K562 (cell line): ENCODE results near the gene RANGAP1. TPM values are rescaled to one million over a fixed set of nuclear protein-coding genes. Genes with fewer than 3 reads are reported as not detected.
A peak's percentile ranks its signal among the peaks of the same experiment; 100 is the strongest.

Source experiments
- ATAC-seq: fragments of 200-7000 bp; cut with Tn5 transposase; 3 replicates; pipeline ENCODE4 v1.9.1; 2020; ENCODE audit warnings: moderate library complexity
- Bru-seq: library from RNA; stranded (reverse); fragments of 400-500 nt; gene quantifications from one replicate; lab custom pipeline; 2021; lab: Mats Ljungman, UMichigan
- BruChase-seq, 2 experiments: library from RNA; stranded (reverse); fragments of 400-500 nt; gene quantifications; one replicate each; lab custom pipeline; 2021; lab: Mats Ljungman, UMichigan
- BruUV-seq: library from RNA; stranded (reverse); fragments of 400-500 nt; replicated peaks from 2 replicates; lab custom pipeline; 2021; lab: Mats Ljungman, UMichigan
- CTCF ChIA-PET: fragments of 300-600 bp; formaldehyde crosslinking; extraction: SDS; loops from one replicate; lab custom pipeline; 2021; ENCODE audit warnings: low intra/inter-chr PET ratio; lab: Yijun Ruan, JAX
- POLR2A ChIA-PET: fragments of 300-600, 350-650 bp; sonication (Branson Sonifier 250); formaldehyde crosslinking; extraction: SDS; loops from one replicate; lab custom pipeline; 2021; ENCODE audit warnings: antibody characterized with exemption, inconsistent platforms; lab: Yijun Ruan, JAX
- DNase-seq, 4 experiments: peaks; one replicate each; pipeline versions ENCODE4 v3.0.0 to v3.0.0-alpha.2; 2011 to 2018; ENCODE audit warnings: low spot score in 3 of 4, mixed read lengths in 3 of 4; ENCODE audit errors: extremely low read depth in 1 of 4
- FAIRE-seq: peaks from 2 replicates; lab custom pipeline; 2011; peaks lifted over from hg19 to GRCh38; lab: Jason Lieb, UNC
- H2AFZ ChIP-seq: 2 replicates; pipeline ENCODE4 v1.6.0; 2011; ENCODE audit warnings: low read depth, low read length, control low read depth, inconsistent platforms
- H3K27ac ChIP-seq: fragments of 200-600 bp; 3 replicates; pipeline ENCODE4 v1.8.0; 2011; ENCODE audit warnings: low read depth, mild to moderate bottlenecking, control low read depth, inconsistent platforms, low read length, moderate library complexity, mixed read lengths; ENCODE audit errors: extremely low read depth
- H3K27me3 ChIP-seq, 2 experiments: fragments of 300-600 bp in 1 of 2; 2 replicates in 1 of 2; 3 replicates in 1 of 2; pipeline versions ENCODE4 v1.6.0 to v1.8.0; 2011; ENCODE audit warnings: inconsistent platforms in 2 of 2, low read length in 2 of 2, mild to moderate bottlenecking in 1 of 2, mixed read lengths in 1 of 2, moderate library complexity in 1 of 2; ENCODE audit not compliant: control insufficient read depth in 2 of 2, insufficient read depth in 2 of 2
- H3K36me3 ChIP-seq: fragments of 300-600 bp; 3 replicates; pipeline ENCODE4 v1.8.0; 2011; ENCODE audit warnings: mild to moderate bottlenecking, low read length, inconsistent platforms; ENCODE audit not compliant: control insufficient read depth, insufficient read depth
- H3K4me1 ChIP-seq, 2 experiments: fragments of 200-600 bp in 1 of 2; replicated peaks in 1 of 2; 2 replicates in 1 of 2; 3 replicates in 1 of 2; pipeline versions ENCODE4 v1.5.1 to v1.8.0; 2011; ENCODE audit warnings: inconsistent platforms in 2 of 2, low read length in 2 of 2, mild to moderate bottlenecking in 1 of 2, mixed read lengths in 1 of 2, moderate library complexity in 1 of 2; ENCODE audit not compliant: control insufficient read depth in 2 of 2, insufficient read depth in 2 of 2
- H3K4me2 ChIP-seq: 2 replicates; pipeline ENCODE4 v1.6.1; 2011; ENCODE audit warnings: low read length, control low read depth, inconsistent platforms, mixed read lengths; ENCODE audit not compliant: insufficient read depth
- H3K4me3 ChIP-seq: fragments of 200-600 bp; sonication (generic), shearing (Covaris generic); 2 replicates; pipeline ENCODE4 v1.5.1; 2016; ENCODE audit warnings: control low read depth, inconsistent platforms
- H3K79me2 ChIP-seq: fragments of 200-600 bp; 3 replicates; pipeline ENCODE4 v1.8.0; 2011; ENCODE audit warnings: low read length, inconsistent platforms; ENCODE audit not compliant: control insufficient read depth, insufficient read depth
- H3K9ac ChIP-seq, 2 experiments: 2 replicates each; pipeline versions ENCODE4 v1.6.0 to v1.6.1; 2011; ENCODE audit warnings: low read depth in 2 of 2, low read length in 2 of 2, control low read depth in 1 of 2, inconsistent platforms in 1 of 2, mild to moderate bottlenecking in 1 of 2, mixed read lengths in 1 of 2; ENCODE audit not compliant: insufficient read depth in 1 of 2
- H3K9me1 ChIP-seq: one replicate; pipeline ENCODE4 v1.6.0; 2011; ENCODE audit warnings: inconsistent platforms, mild to moderate bottlenecking, low read length, moderate library complexity; ENCODE audit not compliant: control insufficient read depth, insufficient read depth
- H3K9me3 ChIP-seq: replicated peaks from 2 replicates; pipeline ENCODE4 v1.5.1; 2011; ENCODE audit warnings: low read depth, low read length, inconsistent platforms; ENCODE audit not compliant: control insufficient read depth, insufficient read depth
- H4K20me1 ChIP-seq: replicated peaks from 2 replicates; pipeline ENCODE4 v1.6.1; 2011; ENCODE audit warnings: low read length, inconsistent platforms, mixed read lengths; ENCODE audit not compliant: control insufficient read depth, insufficient read depth
- CREM ChIP-seq: IDR thresholded peaks from 2 replicates; pipeline ENCODE4 v1.6.1; 2014; ENCODE audit warnings: antibody characterized with exemption, low read depth
- KLF6 ChIP-seq: fragments of 250-450 bp; sonication (Bioruptor Pico); IDR thresholded peaks from 2 replicates; pipeline ENCODE4 v1.4.0; 2020; ENCODE audit warnings: mild to moderate bottlenecking, moderate library complexity, borderline replicate concordance
- L3MBTL2 ChIP-seq: fragments of 450-650 bp; IDR thresholded peaks from 2 replicates; pipeline ENCODE4 v1.6.1; 2016; ENCODE audit warnings: mild to moderate bottlenecking, moderate library complexity
- MAFF ChIP-seq: IDR thresholded peaks from 2 replicates; pipeline ENCODE4 v1.6.1; 2012; ENCODE audit warnings: low read length, improper control_type of control experiment
- MNT ChIP-seq, 2 experiments: fragments of 450-650 bp; conservative IDR thresholded peaks; 2 replicates each; pipeline ENCODE4 v1.6.1; 2017; ENCODE audit warnings: mild to moderate bottlenecking in 2 of 2, moderate library complexity in 2 of 2
- PRDM10 ChIP-seq: fragments of 450-650 bp; IDR thresholded peaks from 2 replicates; pipeline ENCODE4 v1.6.1; 2018; ENCODE audit not compliant: partially characterized antibody
- WGBS: fragments of 100-300 bp; shearing (Covaris generic); methylation state at CpG from one replicate; pipeline ENCODE4 v1.1.6; 2016; ENCODE audit warnings: low coverage, mixed read lengths; ENCODE audit not compliant: insufficient coverage; ENCODE audit errors: missing lambda C conversion rate; 5-methylcytosine and 5-hydroxymethylcytosine counted together
- in situ Hi-C: fragments of 300-500 bp; cut with MboI; formaldehyde crosslinking; loops from 4 replicates; pipeline ENCODE4 v1.15.0; 2018; ENCODE audit warnings: inconsistent platforms, mixed read lengths
- intact Hi-C: fragments of 100-400 bp; cut with micrococcal nuclease; formaldehyde crosslinking; loops from 2 replicates; pipeline ENCODE4 v1.14.2; 2022
- long read RNA-seq, 3 experiments: library from polyadenylated mRNA in 2 of 3; library from RNA in 1 of 3; unstranded in 2 of 3; stranded (forward) in 1 of 3; transcript quantifications; one replicate each; pipeline ENCODE4 v2.0.0, GENCODE V29; 2019 to 2022
- polyA minus RNA-seq, 3 experiments: library from RNA; depleted of rRNA, polyadenylated mRNA; stranded (reverse); fragments of >200 nt; gene quantifications; 2 replicates each; pipeline ENCODE4 v1.2.3, GENCODE V29; 2011
- polyA plus RNA-seq, 8 experiments: library from polyadenylated mRNA; depleted of rRNA in 4 of 8; stranded (reverse) in 5 of 8; unstranded in 3 of 8; fragments of >200 nt; fragmentation: Nextera tagmentation in 2 of 8; fragmentation: Illumina TruSeq in 1 of 8; extraction: Ambion mirVana in 2 of 8; extraction: Trizol in 1 of 8; gene quantifications; 2 replicates each; pipeline versions ENCODE4 v1.2.1 to v1.2.3, GENCODE V29; 2011 to 2014; ENCODE audit warnings: inconsistent platforms in 1 of 8, missing spikeins in 1 of 8
- total RNA-seq, 7 experiments: library from RNA; depleted of rRNA in 6 of 7; stranded (reverse); fragments of >200 nt in 6 of 7; fragmentation: Illumina TruSeq in 2 of 7; extraction: Trizol in 2 of 7; gene quantifications; 2 replicates each; pipeline versions ENCODE4 v1.2.1 to v1.2.3, GENCODE V29; 2011 to 2021; ENCODE audit warnings: low replicate concordance in 1 of 7

RANGAP1 gene
- total RNA-seq (2011; cell fraction: chromatin; rRNA removed; ENCODE audit: low replicate concordance) = 69.2 and 159 TPM in 2 replicates
- 116 and 118 TPM in 2 replicates for total RNA-seq (2011; cell fraction: nucleolus; rRNA removed)
- total RNA-seq (2011; cell fraction: nucleoplasm; rRNA removed) = 91.3 and 92.8 TPM in 2 replicates
- total RNA-seq (2014; rRNA removed) = 52.1 and 68.7 TPM in 2 replicates
- 21.9 and 27.5 TPM in 2 replicates for total RNA-seq (2014; rRNA removed; fragmentation: Illumina TruSeq; extraction: Trizol)
- 44.3 and 44.5 TPM in 2 replicates for total RNA-seq (2015; rRNA removed; fragmentation: Illumina TruSeq; extraction: Trizol)
- total RNA-seq (2021) = 90.2 and 104 TPM in 2 replicates
- 65.4 and 70.4 TPM in 2 replicates for polyA plus RNA-seq (2011; rRNA removed)
- 86.4 and 144 TPM in 2 replicates for polyA plus RNA-seq (2011; cell fraction: cytosol; rRNA removed)
- polyA plus RNA-seq (2011; cell fraction: nucleus; rRNA removed) = 114 and 152 TPM in 2 replicates
- 65.5 and 74.0 TPM in 2 replicates for polyA plus RNA-seq (2012)
- 50.6 and 68.4 TPM in 2 replicates for polyA plus RNA-seq (2014; fragmentation: Illumina TruSeq; extraction: Trizol)
- 1 to 10 TPM; 2.1 to 3.8 TPM for polyA plus RNA-seq (2014; fragmentation: Nextera tagmentation; extraction: Ambion mirVana)
- 74.9 and 77.1 TPM in 2 replicates for polyA plus RNA-seq (2014; rRNA removed)
- polyA minus RNA-seq (2011; rRNA and poly(A)+ RNA removed) = 46.9 and 80.2 TPM in 2 replicates
- polyA minus RNA-seq (2011; cell fraction: cytosol; rRNA and poly(A)+ RNA removed) = 59.6 and 63.5 TPM in 2 replicates
- polyA minus RNA-seq (2011; cell fraction: nucleus; rRNA and poly(A)+ RNA removed) = 26.4 and 34.2 TPM in 2 replicates
- percentile 73 among the genes with signal in this experiment for Bru-seq, nascent RNA
- percentile 71 among the genes with signal in this experiment for BruChase-seq, experiment 1, labeled RNA remaining after a 2-hour chase
- percentile 73 among the genes with signal in this experiment for BruChase-seq, experiment 2, labeled RNA remaining after a 6-hour chase
- long read RNA-seq, experiment 1, full-length matches to known transcripts = 181 of 408 reads
- long read RNA-seq, experiment 1, partial matches to known transcripts = 141 of 408 reads
- long read RNA-seq, experiment 1, other reads (novel, unspliced or antisense) = 86 of 408 reads
- long read RNA-seq, experiment 2, transcript RANGAP1-201 (16 exons, 3,060 nt) = major isoform, 18 of 173 reads
- long read RNA-seq, experiment 2, partial matches to known transcripts = 138 of 173 reads
- long read RNA-seq, experiment 2, other reads (novel, unspliced or antisense) = 17 of 173 reads
- long read RNA-seq, experiment 3, transcript RANGAP1-201 (16 exons, 3,060 nt) = major isoform, 17 of 40 reads
- long read RNA-seq, experiment 3, partial matches to known transcripts = 8 of 40 reads
- long read RNA-seq, experiment 3, other reads (novel, unspliced or antisense) = 15 of 40 reads

- peak; percentile 88 to 97 (median 92) for DNase-seq
- FAIRE-seq = peak; percentile 97
- WGBS = under 1% methylated on average over 69 of the region's 77 CpGs
- peak within 1 kb of the TSS; percentile 96 for H3K4me2 ChIP-seq
- no peaks in the 10 kb centered on the region for H4K20me1 ChIP-seq
- peak; percentile 99 for ATAC-seq
- ChIA-PET CTCF (no interaction called here), POLR2A (interaction anchor here (0.6 to 1.3 kb wide), 6 partner anchors 17 to 334 kb away, joined by 3 to 8 read pairs (median 4); no protein-coding TSS in a partner anchor)
- intact Hi-C loops = loop anchor here (5.0 to 10.0 kb wide), 2 partner anchors 96 to 179 kb away; partner anchors contain the start of genes ACO2, PHF5A and TEF
- H3K9ac ChIP-seq = peak within 1 kb of the TSS; percentile 89 to 96
- H3K27me3 ChIP-seq = no peaks in the 10 kb centered on the region
- peaks cover 33% of the 10 kb centered on the region for H3K36me3 ChIP-seq
- H3K9me1 ChIP-seq = no peaks in the 10 kb centered on the region
- BruUV-seq = no TSS peak
- in situ Hi-C loops = no loop called here
- no peaks in the 10 kb centered on the region for H3K9me3 ChIP-seq
- H3K4me1 ChIP-seq = peaks cover 12 to 20% of the 10 kb centered on the region in 2 experiments
- H3K27ac ChIP-seq = peak within 1 kb of the TSS; percentile 97
- H3K4me3 ChIP-seq = peak within 1 kb of the TSS; percentile 96
- H3K79me2 ChIP-seq = peaks cover 41% of the 10 kb centered on the region
- peak within 1 kb of the TSS; percentile 98 for H2AFZ ChIP-seq
- TF ChIP-seq L3MBTL2 (peak; percentile 85), CREM (peak; percentile 89), KLF6 (CRISPR knock-in tag) (0 out of 2 replicates have a peak, but pooled peaks have one; percentile 16), MNT (conservative IDR thresholded peaks at IDR 0.05) (peak; percentile 76 to 91), MAFF (no peak), PRDM10 (peak; percentile 13)
Observed at GRCh38 chr22:41285820-41286638, at the start of gene RANGAP1. TSS of gene RANGAP1 (minus strand) at chr22:41286187. CDS start at chr22:41281044, 5,143 bp downstream.
